Muscle of arm (tissue), 12 donors: ENCODE results near the gene IFNAR1. TPM values are rescaled to one million over a fixed set of nuclear protein-coding genes. Genes with fewer than 3 reads are reported as not detected.
"Not testable (repeated sequence)": the region's sequence is repeated elsewhere in the genome, so short reads cannot be mapped to it uniquely, and the experiment has no call there.

Experiments used
- DNase-seq: peaks from one replicate; pipeline ENCODE4 v3.0.0-alpha.2; 2013
- polyA plus RNA-seq, 12 donors: library from polyadenylated mRNA; unstranded; fragments of 120-200 nt; gene quantifications; one replicate each; pipeline ENCODE4 v1.2.1, GENCODE V29; 2013; ENCODE audit not compliant: insufficient read length in 12 of 12

The IFNAR1 gene
- polyA plus RNA-seq, 12 donors = 15.3 to 29.6 (median 25.7) TPM; not detected in 1

DNA sequence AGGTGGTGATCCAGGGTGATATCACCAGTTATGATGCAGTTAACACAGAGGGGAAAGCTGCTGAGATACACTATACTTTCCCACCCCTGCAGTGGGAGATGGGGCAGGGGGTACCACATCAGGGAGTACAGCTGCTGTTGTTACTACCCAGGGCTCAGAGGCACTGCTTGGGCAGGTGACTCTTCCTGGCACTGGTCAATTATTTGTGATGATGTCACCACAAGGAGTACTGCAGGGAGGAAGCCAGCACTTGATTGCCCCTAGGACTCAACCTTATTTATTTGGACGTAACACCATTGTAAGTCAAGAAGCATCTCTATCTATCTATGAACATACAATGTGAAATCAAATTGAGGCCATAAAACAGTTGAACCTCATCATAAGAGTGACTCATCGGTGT lies 10.1 kb downstream of the IFNAR1 start:
- no peak for DNase-seq

DNA sequence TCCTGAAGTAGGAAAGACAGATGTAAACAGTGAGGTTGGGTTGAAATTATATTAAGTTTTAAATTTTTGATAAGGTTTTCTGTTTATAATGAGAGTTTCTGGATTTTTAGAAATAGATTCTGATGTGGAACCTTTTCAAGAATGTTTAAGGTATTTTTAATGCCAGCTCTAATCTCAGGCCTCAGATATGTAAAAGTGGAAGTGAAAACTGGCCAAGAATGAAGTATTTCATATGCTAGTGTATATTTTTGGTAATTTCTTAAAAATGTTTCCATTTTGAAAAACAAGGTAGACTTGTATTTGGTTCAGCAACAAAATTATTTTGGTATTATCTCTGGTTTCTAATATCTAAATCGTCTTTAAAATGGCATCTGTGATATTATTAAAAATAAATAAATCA lies 14.4 kb downstream of the IFNAR1 start:
- no peak for DNase-seq

DNA sequence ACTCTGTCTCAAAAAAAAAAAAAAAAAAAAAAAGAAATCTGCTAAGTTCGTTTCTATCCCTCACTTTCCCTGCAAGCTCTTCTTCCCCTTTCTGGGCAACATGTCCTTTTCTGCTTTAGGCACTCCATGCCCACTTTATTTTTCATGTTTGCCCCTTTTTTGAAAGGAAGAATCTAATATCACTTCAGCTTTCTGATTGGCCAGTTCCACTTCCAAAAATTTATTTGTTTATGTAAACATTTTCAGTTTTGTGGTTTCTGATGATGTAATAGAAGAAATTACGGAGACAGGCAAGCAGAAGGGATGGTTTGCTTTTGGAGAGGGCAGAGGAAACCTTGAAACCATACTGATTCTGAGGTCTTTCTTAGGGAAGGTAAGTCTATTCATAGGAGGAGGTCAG lies 15.1 kb downstream of the IFNAR1 start:
- no peak for DNase-seq

DNA sequence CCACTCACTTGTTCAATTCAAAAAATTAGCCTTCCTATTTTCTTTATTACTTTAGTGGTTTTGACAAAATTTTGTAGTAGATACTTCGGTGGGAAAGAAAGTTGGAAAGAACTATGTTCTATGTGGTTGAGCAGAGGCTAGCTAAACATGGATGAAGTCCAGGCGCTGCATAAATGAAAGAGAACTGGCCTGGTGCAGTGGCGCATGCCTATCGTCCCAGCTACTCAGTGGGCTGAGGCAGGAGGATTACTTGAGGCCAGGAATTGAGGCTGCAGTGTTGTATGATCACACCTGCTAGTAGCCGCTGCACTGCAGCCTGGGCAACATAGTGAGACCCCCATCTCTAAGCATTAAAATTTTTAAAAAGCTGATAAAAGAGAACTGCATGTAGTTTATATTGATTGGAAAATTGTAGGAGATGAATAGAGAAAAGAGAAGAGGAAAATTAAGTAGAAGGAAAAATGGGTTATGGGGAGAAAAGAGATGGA lies 21.0 kb downstream of the IFNAR1 start:
- no peak for DNase-seq

DNA sequence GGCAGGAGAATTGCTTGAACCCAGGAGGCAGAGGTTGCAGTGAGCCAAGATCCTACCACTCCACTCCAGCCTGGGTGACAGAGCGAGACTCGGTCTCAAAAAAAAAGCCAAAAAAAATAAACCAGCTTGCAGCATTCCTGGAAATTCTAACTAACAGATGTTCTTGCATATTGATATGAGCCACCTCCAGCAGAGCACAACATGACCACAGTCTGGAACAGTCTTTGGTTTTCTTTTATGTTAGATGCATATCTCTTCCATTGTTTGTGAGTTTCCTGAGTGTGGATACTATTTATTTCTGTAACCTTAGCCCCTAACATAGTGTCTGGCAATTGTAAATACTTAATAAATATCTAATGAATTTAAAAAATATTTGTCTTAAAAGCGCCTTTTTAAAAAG lies 23.9 kb downstream of the IFNAR1 start:
- DNase-seq = no peak

DNA sequence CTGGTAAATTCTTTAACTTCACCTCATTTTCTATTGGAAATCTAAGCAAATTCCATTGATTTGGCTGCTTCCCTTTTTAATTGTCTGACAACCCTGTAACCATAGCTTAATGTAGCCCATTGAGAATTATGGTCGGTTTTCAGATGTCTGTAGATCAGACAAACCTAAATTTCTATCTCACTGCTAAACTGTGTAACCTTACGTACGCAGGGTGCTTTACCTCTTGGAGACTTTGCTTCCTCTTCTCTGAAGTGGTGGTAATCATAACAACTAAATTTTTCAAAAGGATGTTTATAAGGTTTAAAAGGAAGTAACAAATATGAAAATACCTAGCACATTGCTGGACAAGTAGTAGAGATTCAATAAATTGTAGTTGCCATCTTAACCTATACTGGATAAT lies 25.9 kb downstream of the IFNAR1 start:
- no peak for DNase-seq

DNA sequence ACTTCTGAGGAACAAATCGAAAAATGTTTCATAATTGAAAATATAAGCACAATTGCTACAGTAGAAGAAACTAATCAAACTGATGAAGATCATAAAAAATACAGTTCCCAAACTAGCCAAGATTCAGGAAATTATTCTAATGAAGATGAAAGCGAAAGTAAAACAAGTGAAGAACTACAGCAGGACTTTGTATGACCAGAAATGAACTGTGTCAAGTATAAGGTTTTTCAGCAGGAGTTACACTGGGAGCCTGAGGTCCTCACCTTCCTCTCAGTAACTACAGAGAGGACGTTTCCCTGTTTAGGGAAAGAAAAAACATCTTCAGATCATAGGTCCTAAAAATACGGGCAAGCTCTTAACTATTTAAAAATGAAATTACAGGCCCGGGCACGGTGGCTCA lies 30.6 kb downstream of the IFNAR1 start:
- DNase-seq = no peak

DNA sequence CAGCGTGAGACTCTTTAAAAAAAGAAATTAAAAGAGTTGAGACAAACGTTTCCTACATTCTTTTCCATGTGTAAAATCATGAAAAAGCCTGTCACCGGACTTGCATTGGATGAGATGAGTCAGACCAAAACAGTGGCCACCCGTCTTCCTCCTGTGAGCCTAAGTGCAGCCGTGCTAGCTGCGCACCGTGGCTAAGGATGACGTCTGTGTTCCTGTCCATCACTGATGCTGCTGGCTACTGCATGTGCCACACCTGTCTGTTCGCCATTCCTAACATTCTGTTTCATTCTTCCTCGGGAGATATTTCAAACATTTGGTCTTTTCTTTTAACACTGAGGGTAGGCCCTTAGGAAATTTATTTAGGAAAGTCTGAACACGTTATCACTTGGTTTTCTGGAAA lies 31.2 kb downstream of the IFNAR1 start:
- DNase-seq = no peak

DNA sequence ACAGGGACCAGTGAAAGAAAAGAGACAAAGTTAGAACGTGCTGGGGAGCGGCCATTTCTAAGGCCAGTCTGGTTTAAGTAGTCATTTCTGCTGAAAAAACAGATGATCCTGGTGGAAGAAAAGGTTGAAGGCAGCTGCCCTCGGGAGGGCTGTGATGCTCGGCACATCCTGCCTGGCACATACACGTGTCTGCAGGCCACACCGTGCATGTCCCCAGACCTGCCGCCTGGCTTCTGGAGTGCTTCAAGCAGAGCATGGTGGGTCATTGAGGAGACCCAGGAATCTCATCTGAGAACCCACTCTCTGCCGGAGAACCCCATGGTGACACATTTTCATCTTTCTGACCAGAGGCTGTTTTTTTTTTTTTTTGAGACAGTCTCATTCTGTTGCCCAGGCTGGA lies 32.4 kb downstream of the IFNAR1 start:
- DNase-seq = no peak

DNA sequence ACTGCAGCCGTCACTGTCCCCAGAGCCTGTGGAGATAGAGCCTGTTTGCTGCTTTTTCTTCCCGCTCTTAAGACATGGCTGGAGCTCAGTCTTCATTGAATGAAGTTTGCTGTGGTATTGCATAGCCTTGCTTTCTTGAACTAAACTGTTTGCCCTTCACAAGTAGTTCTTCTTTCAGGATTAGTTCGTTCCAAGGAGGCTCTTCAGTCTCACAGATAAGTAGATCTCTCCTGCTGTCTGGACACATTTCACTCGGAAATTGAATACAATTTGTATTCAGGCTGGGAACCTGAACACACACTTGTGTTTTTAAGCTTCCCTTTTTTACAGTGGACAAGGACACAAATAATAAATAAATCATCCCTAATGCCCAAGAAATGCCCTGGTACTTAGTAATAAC lies 34.7 kb downstream of the IFNAR1 start:
- DNase-seq = no peak

DNA sequence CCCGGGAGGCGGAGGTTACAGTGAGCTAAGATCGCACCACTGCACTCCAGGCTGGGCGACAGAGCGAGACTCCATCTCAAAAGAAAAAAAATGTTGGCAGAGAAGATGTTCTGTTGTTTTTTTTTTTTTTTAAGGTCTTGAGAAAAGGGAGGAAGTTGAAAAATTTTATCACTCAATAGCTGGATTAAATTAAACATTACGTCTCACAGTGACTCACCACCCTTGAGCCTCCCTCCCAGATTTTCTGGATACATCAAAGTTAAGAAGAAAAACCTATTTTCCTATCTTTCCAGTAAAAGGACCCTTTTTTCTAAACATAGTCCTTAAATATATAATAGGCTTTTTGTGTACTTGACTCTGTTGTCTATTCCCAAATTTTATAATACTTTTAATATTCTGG lies 35.5 kb downstream of the IFNAR1 start:
- DNase-seq = no peak

DNA sequence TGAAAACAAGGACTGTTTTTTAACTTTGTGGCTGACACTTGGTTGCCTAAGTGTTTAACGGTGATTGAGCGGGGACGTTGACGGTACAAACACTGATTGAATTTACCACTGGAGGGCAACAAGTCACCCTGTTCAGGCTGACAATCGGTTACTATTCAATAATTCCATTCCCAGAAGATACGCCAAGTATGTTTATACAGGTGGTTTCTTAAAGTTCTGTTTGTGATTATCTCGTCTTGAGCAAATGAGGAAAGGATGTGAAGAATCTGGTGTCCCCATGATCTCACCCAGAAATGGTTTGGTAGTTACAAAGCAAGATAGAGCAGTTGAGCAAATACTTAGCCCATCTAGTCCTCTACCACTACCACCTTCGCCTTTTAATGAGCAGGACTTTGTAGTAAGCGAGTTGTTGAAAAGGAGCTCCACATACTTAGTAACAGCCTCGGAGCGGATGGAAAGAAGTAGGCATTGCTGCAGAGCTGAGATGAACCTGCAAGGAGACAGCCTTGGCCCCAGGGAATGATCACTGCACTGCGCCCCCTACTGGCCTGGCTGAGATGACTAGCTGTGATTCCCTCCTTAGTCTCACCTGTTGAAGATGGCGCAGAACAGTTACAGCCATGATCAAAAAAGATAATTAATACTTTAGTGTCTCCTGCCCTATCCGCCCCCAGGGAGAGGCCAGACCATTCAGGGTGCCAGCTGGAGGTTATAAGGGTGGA lies 36.3 kb downstream of the IFNAR1 start:
- peak; percentile 66 for DNase-seq

DNA sequence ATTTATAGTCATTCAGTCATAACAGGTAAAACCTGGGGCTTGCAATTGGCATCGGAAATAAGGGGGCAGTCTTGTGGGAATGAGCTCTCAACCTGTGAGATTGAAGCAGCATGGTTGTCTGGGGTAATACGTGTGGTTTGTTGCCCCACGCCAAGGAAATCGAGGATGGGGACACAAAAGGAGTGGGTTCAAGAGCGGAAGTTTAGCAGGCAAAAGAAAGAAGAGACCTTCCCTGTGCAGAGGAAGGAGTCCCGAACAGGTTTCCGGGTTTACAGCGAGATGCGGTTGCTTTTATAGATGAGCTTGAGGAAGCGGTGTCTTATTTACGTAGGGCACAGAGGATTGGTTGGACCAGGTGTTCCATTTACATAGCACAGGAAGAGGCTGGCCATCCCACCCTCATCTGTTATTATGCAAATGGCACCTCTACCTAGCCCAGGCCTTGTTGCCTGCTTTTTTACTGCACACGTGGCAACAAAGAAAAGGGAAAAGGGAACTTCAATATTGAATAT lies 37.3 kb downstream of the IFNAR1 start:
- no peak for DNase-seq

DNA sequence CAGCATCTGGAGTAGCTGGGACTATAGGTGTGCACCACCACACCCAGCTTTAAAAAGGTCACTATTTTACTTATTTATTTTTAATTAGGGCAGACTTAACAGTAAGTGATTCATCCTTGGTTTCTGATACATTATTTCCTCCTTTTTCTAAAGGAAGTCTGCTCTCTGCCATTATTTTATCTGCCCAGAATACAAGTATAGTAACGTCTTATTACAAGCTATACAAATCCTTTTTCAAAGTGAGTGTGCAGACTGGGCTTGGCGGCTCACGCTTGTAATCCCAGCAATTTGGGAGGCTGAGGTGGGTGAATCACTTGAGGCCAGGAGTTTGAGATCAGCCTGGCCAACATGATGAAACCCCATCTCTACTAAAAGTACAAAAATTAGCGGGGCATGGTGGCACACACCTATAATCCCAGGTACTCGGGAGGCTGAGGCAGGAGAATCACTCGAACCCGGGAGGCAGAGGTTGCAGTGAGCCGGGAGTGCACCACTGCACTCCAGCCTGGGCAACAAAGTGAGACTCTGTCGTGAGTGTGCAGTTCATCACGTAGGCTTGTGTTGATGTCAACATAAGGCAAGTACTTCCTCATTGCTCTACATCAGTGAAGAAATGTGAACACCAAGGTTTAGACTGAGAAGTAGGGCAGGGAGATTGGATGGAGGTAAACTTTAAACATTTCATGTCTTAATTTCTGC lies 39.3 kb downstream of the IFNAR1 start:
- not testable (repeated sequence) for DNase-seq

DNA sequence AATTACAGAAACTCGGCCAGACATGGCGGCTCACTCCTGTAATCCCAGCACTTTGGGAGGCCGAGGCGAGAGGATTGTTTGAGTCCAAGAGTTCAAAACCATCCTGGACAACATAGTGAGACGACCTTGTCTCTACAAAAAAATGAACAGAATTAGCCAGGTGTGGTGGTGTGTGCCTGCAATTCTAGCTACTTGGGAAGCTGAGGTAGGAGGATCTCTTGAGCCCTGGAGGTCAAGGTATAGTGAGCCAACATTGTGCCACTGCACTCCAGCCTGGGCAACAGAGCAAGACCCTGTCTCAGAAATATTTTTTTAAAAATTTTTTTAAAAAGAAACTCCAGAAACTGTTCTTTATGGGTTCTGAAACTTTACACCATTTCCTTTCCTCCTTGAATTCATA lies 40.1 kb downstream of the IFNAR1 start:
- DNase-seq = no peak

DNA sequence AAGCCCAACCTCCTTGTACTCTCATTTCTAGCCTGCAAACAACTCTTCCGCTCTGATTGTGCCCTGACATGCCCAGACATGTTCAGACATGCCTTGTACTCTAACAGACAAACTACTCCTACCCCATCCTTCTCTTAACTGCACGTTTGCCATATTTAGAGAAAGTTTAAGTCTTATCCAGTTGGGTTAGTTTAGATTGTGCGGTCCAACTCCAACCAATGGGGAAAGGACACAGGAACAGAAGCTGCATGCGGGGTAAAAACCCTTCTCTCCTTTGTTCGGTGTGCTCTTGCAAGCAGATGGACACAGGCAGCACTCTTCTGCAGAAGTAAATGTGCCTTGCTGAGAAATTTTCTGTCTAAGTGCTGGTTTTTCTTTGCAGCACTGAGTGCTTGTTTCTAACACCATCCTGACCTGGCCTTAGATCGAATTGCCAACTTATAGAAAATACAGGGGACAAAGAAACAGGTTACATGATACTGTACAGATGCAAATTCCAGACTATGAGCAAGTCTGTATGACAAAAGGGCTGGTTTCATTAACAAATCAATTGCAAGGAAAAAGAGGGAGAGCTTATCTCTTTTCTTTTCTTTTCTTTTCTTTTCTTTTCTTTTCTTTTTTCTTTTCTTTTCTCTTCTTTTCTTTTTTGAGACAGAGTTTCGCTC lies 42.7 kb downstream of the IFNAR1 start:
- DNase-seq = no peak

DNA sequence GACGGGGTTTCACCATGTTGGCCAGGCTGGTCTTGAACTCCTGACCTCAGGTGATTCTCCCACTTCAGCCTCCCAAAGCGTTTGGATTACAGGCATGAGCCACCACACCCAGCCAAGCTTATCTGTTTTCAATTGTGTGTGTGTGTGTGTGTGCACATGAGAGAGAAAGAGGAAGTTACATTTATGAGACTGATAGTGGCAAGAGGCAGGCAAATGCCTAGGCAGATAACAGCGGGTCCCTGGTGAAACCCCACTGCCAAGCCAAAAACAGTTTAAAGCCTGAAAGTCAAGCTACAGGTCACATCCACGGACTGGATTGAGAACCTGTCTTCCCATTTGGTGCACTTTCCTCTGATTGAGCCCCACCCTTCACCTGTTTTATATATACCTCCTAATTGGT lies 43.4 kb downstream of the IFNAR1 start:
- DNase-seq = no peak

DNA sequence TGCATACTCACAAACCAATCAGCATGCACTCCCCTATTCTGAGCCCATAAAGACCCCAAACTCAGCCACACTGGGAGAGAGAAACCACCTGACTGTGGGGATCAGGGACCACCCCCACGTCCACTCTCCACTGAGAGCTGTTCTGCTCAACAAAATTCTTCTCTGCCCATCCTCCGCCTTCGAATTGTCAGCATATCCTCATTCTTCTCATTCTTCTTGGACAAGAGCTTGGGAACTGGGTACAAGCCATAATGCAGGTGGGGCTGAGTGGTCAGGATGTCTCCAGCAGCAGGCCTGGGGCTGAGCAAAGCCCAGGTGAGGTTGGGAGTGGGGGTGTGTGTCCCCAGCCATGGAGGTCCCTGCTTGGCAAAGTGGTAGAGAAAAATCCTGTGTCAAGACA lies 43.8 kb downstream of the IFNAR1 start:
- DNase-seq = no peak

DNA sequence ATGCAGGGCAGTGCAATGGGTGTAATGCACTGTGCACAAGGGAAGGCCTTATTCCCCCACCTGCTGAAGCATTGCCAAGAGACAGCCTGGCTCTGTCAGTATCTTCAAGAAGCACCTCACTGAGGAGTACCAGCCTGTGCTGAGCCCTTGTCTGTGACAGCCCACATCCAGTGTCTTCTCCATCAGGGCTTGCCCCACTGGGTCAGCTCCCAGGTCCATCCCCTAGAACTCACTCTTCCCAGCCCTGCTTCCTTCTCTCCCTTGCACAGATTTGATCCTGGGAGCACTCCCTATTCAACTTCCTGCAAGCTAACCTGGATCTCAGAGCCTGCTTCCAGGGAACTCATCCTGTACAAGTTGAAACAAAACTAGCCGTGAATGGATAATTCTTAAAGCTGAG lies 44.8 kb downstream of the IFNAR1 start:
- no peak for DNase-seq

DNA sequence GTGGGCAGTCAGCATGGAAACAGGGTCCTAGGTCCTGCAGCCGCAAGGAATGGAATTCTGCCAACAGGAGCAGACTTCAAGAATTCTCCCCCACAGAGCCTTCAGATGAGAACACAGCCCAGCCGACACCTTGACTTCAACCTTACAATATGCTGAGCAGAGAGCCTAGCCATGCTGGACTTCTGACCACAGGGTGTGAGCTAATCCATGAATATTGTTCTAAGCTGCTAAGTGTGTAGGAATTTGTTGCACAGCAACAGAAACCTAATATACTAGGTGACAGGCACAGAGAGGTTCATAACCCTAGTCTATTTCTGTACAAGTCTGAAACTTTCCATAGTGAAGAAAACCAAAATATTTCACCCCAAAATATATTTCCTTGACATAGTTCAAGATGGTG lies 45.5 kb downstream of the IFNAR1 start:
- no peak for DNase-seq

DNA sequence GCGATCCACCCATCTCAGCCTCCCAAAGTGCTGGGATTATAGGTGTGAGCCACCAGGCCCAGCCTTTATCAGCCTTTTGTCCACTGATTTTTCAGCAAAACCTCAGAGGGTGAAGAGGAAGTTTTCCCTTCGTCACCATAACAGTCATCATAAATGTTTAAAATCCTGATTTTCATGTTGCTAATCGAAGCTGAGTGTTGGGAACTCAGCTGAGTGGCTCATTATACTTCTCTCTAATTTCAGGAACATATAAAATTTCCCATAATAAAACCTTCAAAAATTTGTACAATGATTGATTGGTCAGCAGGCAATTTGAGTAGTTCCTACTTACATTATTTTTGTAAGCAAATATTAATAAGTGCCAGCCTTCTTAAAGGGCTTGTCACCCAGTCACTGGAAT lies 46.6 kb downstream of the IFNAR1 start:
- no peak for DNase-seq

DNA sequence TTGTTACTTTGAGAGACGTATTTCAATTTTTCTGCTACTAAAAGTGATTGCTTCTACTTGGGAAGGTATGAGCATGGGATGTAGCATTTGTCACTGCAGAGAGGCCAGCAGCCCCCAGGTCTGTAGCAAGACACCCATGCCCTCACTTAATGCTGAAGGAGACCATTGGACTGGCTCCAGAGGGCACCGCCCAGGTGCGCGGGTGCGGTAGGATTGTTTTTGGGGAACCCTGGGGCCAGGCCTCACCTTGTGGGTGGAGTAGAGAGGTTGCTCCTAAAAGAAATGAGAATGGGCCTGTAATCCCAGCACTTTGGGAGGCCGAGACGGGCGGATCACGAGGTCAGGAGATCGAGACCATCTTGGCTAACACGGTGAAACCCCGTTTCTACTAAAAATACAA lies 47.8 kb downstream of the IFNAR1 start:
- DNase-seq = no peak

DNA sequence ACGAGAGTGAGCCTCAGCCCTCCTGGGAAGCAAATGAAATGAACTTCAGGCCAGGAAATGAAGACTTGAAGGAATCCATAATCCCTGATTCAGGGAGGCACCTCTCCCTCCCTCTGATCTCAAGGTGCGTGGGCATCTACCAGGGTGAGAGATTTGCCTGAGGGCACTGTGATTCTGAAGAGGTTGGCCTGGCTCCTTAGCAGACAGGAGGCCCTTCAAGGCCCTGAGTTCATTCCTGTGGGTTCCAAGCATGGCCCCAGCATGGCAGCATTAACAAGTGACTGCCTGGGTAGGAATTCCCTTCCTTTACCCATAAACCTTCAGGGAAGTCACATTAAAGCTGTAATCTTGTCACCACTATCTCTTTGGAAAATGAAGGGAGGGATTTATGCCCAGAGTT lies 48.7 kb downstream of the IFNAR1 start:
- DNase-seq = no peak
